ENCODE results near the gene SCGN.

The SCGN gene

GRCh38 chr6:25671652-25672051, 19.6 kb downstream of the SCGN start:
- no peak for ATAC-seq
- no peak for TF ChIP-seq ZFP30 (CRISPR knock-in tag; IDR thresholded peaks at IDR 0.05)

- no peak for TF ChIP-seq OSR1 (CRISPR knock-in tag; IDR thresholded peaks at IDR 0.05)
- no peak for ATAC-seq
Observed at GRCh38 chr6:25675167-25675566, 23.2 kb downstream of the SCGN start.

- TF ChIP-seq ZNF565 (CRISPR knock-in tag; conservative IDR thresholded peaks at IDR 0.05; ENCODE audit: low read depth) (no peak), CSDC2 (CRISPR knock-in tag; IDR thresholded peaks at IDR 0.05) (no peak), ZNF70 (CRISPR knock-in tag; IDR thresholded peaks at IDR 0.05) (no peak), GLIS3 (CRISPR knock-in tag; IDR thresholded peaks at IDR 0.05) (no peak), RARB (CRISPR knock-in tag; IDR thresholded peaks at IDR 0.05) (no peak), OSR1 (CRISPR knock-in tag; IDR thresholded peaks at IDR 0.05) (no peak), TOX (CRISPR knock-in tag; IDR thresholded peaks at IDR 0.05; ENCODE audit: borderline replicate concordance) (no peak), ZFP3 (CRISPR knock-in tag; IDR thresholded peaks at IDR 0.05) (no peak), ARNTL (CRISPR knock-in tag; IDR thresholded peaks at IDR 0.05; ENCODE audit: borderline replicate concordance, low read depth) (no peak), ZNF8 (CRISPR knock-in tag; IDR thresholded peaks at IDR 0.05) (no peak), CSRNP3 (CRISPR knock-in tag; IDR thresholded peaks at IDR 0.05) (no peak), CREB5 (CRISPR knock-in tag; IDR thresholded peaks at IDR 0.05; ENCODE audit: low read depth) (no peak), PATZ1 (CRISPR knock-in tag; IDR thresholded peaks at IDR 0.05; ENCODE audit: borderline replicate concordance) (no peak), ISL1 (CRISPR knock-in tag; IDR thresholded peaks at IDR 0.05) (no peak), TSHZ2 (CRISPR knock-in tag; IDR thresholded peaks at IDR 0.05) (no peak), PPARA (CRISPR knock-in tag; IDR thresholded peaks at IDR 0.05; ENCODE audit: borderline replicate concordance) (no peak), ZFP30 (CRISPR knock-in tag; IDR thresholded peaks at IDR 0.05) (no peak)
- no peak for ATAC-seq
Observed at GRCh38 chr6:25676775-25677174, 24.8 kb downstream of the SCGN start.

GRCh38 chr6:25681848-25682247, 29.8 kb downstream of the SCGN start:
- TF ChIP-seq ZFP3 (CRISPR knock-in tag; IDR thresholded peaks at IDR 0.05) (no peak), RARB (CRISPR knock-in tag; IDR thresholded peaks at IDR 0.05) (no peak), ESRRG (CRISPR knock-in tag; IDR thresholded peaks at IDR 0.05) (no peak), POU6F1 (CRISPR knock-in tag; IDR thresholded peaks at IDR 0.05; ENCODE audit: borderline replicate concordance, low read depth) (no peak), PPARA (CRISPR knock-in tag; IDR thresholded peaks at IDR 0.05; ENCODE audit: borderline replicate concordance) (no peak), TOX (CRISPR knock-in tag; IDR thresholded peaks at IDR 0.05; ENCODE audit: borderline replicate concordance) (no peak), OSR1 (CRISPR knock-in tag; IDR thresholded peaks at IDR 0.05) (no peak), ZC3H10 (CRISPR knock-in tag; IDR thresholded peaks at IDR 0.05) (no peak), PATZ1 (CRISPR knock-in tag; IDR thresholded peaks at IDR 0.05; ENCODE audit: borderline replicate concordance) (no peak), ZFP30 (CRISPR knock-in tag; IDR thresholded peaks at IDR 0.05) (no peak), BACH2 (CRISPR knock-in tag; IDR thresholded peaks at IDR 0.05; ENCODE audit: borderline replicate concordance) (no peak), ARNTL (CRISPR knock-in tag; IDR thresholded peaks at IDR 0.05; ENCODE audit: borderline replicate concordance, low read depth) (no peak), TCF4 (CRISPR knock-in tag; IDR thresholded peaks at IDR 0.05; ENCODE audit: borderline replicate concordance) (no peak), ISL1 (CRISPR knock-in tag; IDR thresholded peaks at IDR 0.05) (no peak)
- ATAC-seq, result no peak

Data from SK-N-SH treated with all-trans-retinoic acid at 6 μM for 48 hours (cell line).